Esophagus squamous epithelium (tissue), 5 donors: ENCODE data around the gene TP53AIP1. TPM values are rescaled to one million over a fixed set of nuclear protein-coding genes. Genes with fewer than 3 reads are reported as not detected.
"Not testable (repeated sequence)": the region's sequence is repeated elsewhere in the genome, so short reads cannot be mapped to it uniquely, and the experiment has no call there.

Experiments
- DNase-seq: peaks from one replicate; lab custom pipeline; 2025; lab: John Stamatoyannopoulos, UW
- H3K27ac ChIP-seq, 4 donors: fragments of 200-600 bp; sonication (generic); one replicate each; pipeline ENCODE4 v1.5.1; 2016 to 2019; ENCODE audit warnings: mild to moderate bottlenecking in 1 of 4
- H3K27me3 ChIP-seq, 4 donors: fragments of 200-600 bp; sonication (generic); 1 replicate in 3 of 4; 2 replicates in 1 of 4; pipeline versions ENCODE4 v1.5.1 to v1.6.0; 2017 to 2021; ENCODE audit warnings: antibody characterized with exemption in 1 of 4
- H3K36me3 ChIP-seq, 3 donors: fragments of 200-600 bp; sonication (generic); one replicate each; pipeline ENCODE4 v1.5.1; 2016 to 2019
- H3K4me1 ChIP-seq, 3 donors: fragments of 200-600 bp; sonication (generic); one replicate each; pipeline ENCODE4 v1.5.1; 2017 to 2019
- H3K4me3 ChIP-seq, 4 donors: fragments of 200-600 bp; sonication (generic); 1 replicate in 3 of 4; 2 replicates in 1 of 4; pipeline ENCODE4 v1.5.1; 2016 to 2019; ENCODE audit warnings: mild to moderate bottlenecking in 2 of 4, moderate library complexity in 1 of 4
- H3K9me3 ChIP-seq, 3 donors: fragments of 200-600 bp; sonication (generic); one replicate each; pipeline ENCODE4 v1.5.1; 2016 to 2019
- CTCF ChIP-seq, 6 experiments: fragments of 450-650 bp in 4 of 6; fragments of 200-600 bp in 2 of 6; sonication (generic) in 2 of 6; IDR thresholded peaks; one replicate each; pipeline ENCODE4 v1.5.1; 2016 to 2019; ENCODE audit warnings: antibody characterized with exemption in 6 of 6, mild to moderate bottlenecking in 4 of 6, moderate library complexity in 4 of 6
- POLR2A ChIP-seq, 4 donors: fragments of 450-650 bp; IDR thresholded peaks; one replicate each; pipeline ENCODE4 v1.6.1; 2017; ENCODE audit warnings: antibody characterized with exemption in 4 of 4, mild to moderate bottlenecking in 4 of 4, moderate library complexity in 3 of 4
- WGBS, 2 donors: methylation state at CpG; one replicate each; pipeline ENCODE4 v1.1.5; 2018; 5-methylcytosine and 5-hydroxymethylcytosine counted together
- intact Hi-C: fragments of 100-400 bp; cut with DNase I; formaldehyde crosslinking; loops from one replicate; pipeline ENCODE4 v1.15.0; 2022
- total RNA-seq, 4 donors: library from RNA; depleted of rRNA; stranded (reverse); fragments of >200 nt; gene quantifications; one replicate each; pipeline ENCODE4 v1.1.0, GENCODE V29; 2016
- donor health status: DM: yes; HTN: yes; CAD: no.

TP53AIP1 gene
- total RNA-seq, 4 donors from 2014 or later, result 11.0 to 16.7 (median 13.9) TPM

GRCh38 chr11:128924104-128924503 lies 18.6 kb downstream of the TP53AIP1 start:
- H3K4me3 ChIP-seq, result no peak overlapping the region
- H3K4me1 ChIP-seq, result peaks cover 0 to 4% (median 0%) of the 10 kb centered on the region in 3 donors
- H3K27ac ChIP-seq, result no peak overlapping the region
- 75 to 76% methylated on average over 6 to 7 of the region's 7 CpGs for WGBS, 2 donors
- DNase-seq, result no peak
- no peaks in the 10 kb centered on the region for H3K9me3 ChIP-seq
- no peak for TF ChIP-seq POLR2A (IDR thresholded peaks at IDR 0.05)
- TF ChIP-seq CTCF (IDR thresholded peaks at IDR 0.05), result no peak
- no peaks in the 10 kb centered on the region for H3K36me3 ChIP-seq
- H3K27me3 ChIP-seq, result no peaks in the 10 kb centered on the region
- intact Hi-C loops, result no loop called here

- Histone ChIP-seq H3K4me1 (peaks cover 0 to 18% (median 7%) of the 10 kb centered on the region in 3 donors), H3K4me3 (no peak overlapping the region), H3K36me3 (no peaks in the 10 kb centered on the region), H3K27ac (no peak overlapping the region), H3K9me3 (no peaks in the 10 kb centered on the region), H3K27me3 (no peaks in the 10 kb centered on the region)
- intact Hi-C loops, result no loop called here
- DNase-seq, result no peak
- 78 to 82% methylated on average over 2 to 4 of the region's 4 CpGs for WGBS, 2 donors
- TF ChIP-seq POLR2A (IDR thresholded peaks at IDR 0.05), result no peak
- no peak for TF ChIP-seq CTCF (IDR thresholded peaks at IDR 0.05)
Observed at GRCh38 chr11:128921793-128922192, 20.9 kb downstream of the TP53AIP1 start.

GRCh38 chr11:128920666-128921065 lies 22.0 kb downstream of the TP53AIP1 start:
- Histone ChIP-seq H3K27ac (no peak overlapping the region), H3K36me3 (no peaks in the 10 kb centered on the region), H3K27me3 (no peaks in the 10 kb centered on the region), H3K9me3 (no peaks in the 10 kb centered on the region), H3K4me3 (no peak overlapping the region), H3K4me1 (peaks cover 0 to 18% (median 7%) of the 10 kb centered on the region in 3 donors)
- intact Hi-C loops, result no loop called here
- TF ChIP-seq POLR2A (IDR thresholded peaks at IDR 0.05) (no peak), CTCF (IDR thresholded peaks at IDR 0.05) (no peak)
- no peak for DNase-seq
- 91 to 92% methylated on average over 14 to 15 of the region's 15 CpGs for WGBS, 2 donors

- H3K4me3 ChIP-seq, H3K27me3 ChIP-seq, H3K36me3 ChIP-seq, H3K27ac ChIP-seq, DNase-seq, H3K9me3 ChIP-seq, intact Hi-C loops: not testable (repeated sequence)
- 55 to 74% methylated on average over 7 of the region's 7 CpGs for WGBS, 2 donors
- peaks cover 0 to 27% (median 13%) of the 10 kb centered on the region in 3 donors for H3K4me1 ChIP-seq
Observed at GRCh38 chr11:128919635-128920034, 23.0 kb downstream of the TP53AIP1 start.

- WGBS, 2 donors, result 0 to 33% methylated on average over 3 to 4 of the region's 5 CpGs
- no peaks in the 10 kb centered on the region for H3K36me3 ChIP-seq
- no peak overlapping the region for H3K27ac ChIP-seq
- DNase-seq, result no peak
- no peak overlapping the region for H3K4me3 ChIP-seq
- peaks cover 1 to 31% (median 14%) of the 10 kb centered on the region in 3 donors for H3K4me1 ChIP-seq
- no peaks in the 10 kb centered on the region for H3K27me3 ChIP-seq
- no peaks in the 10 kb centered on the region for H3K9me3 ChIP-seq
- TF ChIP-seq POLR2A (IDR thresholded peaks at IDR 0.05) (no peak), CTCF (IDR thresholded peaks at IDR 0.05) (no peak)
- intact Hi-C loops, result no loop called here
Observed at GRCh38 chr11:128919216-128919615, 23.5 kb downstream of the TP53AIP1 start.
